ENCODE results near the gene DGKB. TPM values are rescaled to one million over a fixed set of nuclear protein-coding genes. Genes with fewer than 3 reads are reported as not detected.

DGKB gene
- total and polyA plus RNA-seq, 7 donors = 0.39 to 22.4 (median 11.3) TPM; not detected in 2

GRCh38 chr7:14739841-14740185 is 162.7 kb downstream of the DGKB start:
- H3K27me3 ChIP-seq = no peaks in the 10 kb centered on the region
- no peak overlapping the region for H3K27ac ChIP-seq
- intact Hi-C loops (cut with DNase I) = no loop called here
- H3K4me3 ChIP-seq = no peak overlapping the region
- TF ChIP-seq EP300 (IDR thresholded peaks at IDR 0.05) (no peak), POLR2A (IDR thresholded peaks at IDR 0.05) (no peak), POLR2AphosphoS5 (IDR thresholded peaks at IDR 0.05) (no peak)
- TF ChIP-seq, protein P1, sequence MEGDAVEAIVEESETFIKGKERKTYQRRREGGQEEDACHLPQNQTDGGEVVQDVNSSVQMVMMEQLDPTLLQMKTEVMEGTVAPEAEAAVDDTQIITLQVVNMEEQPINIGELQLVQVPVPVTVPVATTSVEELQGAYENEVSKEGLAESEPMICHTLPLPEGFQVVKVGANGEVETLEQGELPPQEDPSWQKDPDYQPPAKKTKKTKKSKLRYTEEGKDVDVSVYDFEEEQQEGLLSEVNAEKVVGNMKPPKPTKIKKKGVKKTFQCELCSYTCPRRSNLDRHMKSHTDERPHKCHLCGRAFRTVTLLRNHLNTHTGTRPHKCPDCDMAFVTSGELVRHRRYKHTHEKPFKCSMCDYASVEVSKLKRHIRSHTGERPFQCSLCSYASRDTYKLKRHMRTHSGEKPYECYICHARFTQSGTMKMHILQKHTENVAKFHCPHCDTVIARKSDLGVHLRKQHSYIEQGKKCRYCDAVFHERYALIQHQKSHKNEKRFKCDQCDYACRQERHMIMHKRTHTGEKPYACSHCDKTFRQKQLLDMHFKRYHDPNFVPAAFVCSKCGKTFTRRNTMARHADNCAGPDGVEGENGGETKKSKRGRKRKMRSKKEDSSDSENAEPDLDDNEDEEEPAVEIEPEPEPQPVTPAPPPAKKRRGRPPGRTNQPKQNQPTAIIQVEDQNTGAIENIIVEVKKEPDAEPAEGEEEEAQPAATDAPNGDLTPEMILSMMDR (IDR thresholded peaks at IDR 0.05) = no peak
- H3K36me3 ChIP-seq = no peaks in the 10 kb centered on the region
- no peak for DNase-seq
- H3K4me1 ChIP-seq = no peaks in the 10 kb centered on the region
- WGBS, 2 donors = 93% methylated on average over 12 of the region's 12 CpGs
- H3K9me3 ChIP-seq = peaks cover 0 to 11% (median 3%) of the 10 kb centered on the region in 4 donors

DNA sequence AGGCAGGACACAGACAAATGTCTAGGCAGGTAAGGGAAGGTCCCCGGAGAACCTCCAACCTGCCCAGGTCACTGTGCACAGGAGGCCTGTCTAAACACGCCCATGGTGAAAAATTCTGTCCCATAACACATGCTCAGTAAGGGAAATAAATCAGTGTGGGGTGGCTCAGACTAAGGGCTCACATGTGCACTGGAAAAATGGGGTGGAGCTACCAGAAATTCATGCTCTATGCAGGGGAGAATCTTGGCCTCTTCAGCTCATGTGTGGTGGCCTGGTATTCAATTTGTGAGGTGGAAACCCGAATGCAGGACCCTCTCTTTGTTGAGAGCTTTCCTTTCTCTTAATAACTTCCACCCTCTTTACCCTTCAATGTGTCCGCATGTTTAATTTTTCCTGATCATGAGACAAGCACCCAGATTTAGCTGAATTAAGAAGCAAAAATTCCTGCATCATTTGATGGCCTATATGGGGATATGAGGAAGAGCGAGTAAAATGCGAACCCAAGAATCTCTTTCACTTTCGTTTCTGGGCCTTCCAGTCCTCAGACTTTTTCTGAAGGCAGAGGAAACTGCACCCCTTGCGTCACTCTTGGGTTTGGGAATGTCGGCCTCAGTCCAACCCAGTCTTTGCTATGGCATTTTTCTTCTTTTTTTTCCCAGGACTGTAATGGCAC is 163.2 kb downstream of the DGKB start:
- H3K4me3 ChIP-seq = no peak overlapping the region
- H3K27ac ChIP-seq = no peak overlapping the region
- no peaks in the 10 kb centered on the region for H3K27me3 ChIP-seq
- 75 to 82% methylated on average over 9 of the region's 9 CpGs for WGBS, 2 donors
- intact Hi-C loops (cut with DNase I) = no loop called here
- H3K9me3 ChIP-seq = peaks cover 0 to 11% (median 3%) of the 10 kb centered on the region in 4 donors
- no peaks in the 10 kb centered on the region for H3K36me3 ChIP-seq
- TF ChIP-seq POLR2AphosphoS5 (IDR thresholded peaks at IDR 0.05) = no peak
- TF ChIP-seq POLR2A (IDR thresholded peaks at IDR 0.05) = no peak
- TF ChIP-seq, protein P1 (IDR thresholded peaks at IDR 0.05) = no peak
- no peak for TF ChIP-seq EP300 (IDR thresholded peaks at IDR 0.05)
- no peaks in the 10 kb centered on the region for H3K4me1 ChIP-seq
- no peak for DNase-seq

GRCh38 chr7:14738086-14738485 is 164.5 kb downstream of the DGKB start:
- no peak overlapping the region for H3K27ac ChIP-seq
- H3K27me3 ChIP-seq = no peaks in the 10 kb centered on the region
- TF ChIP-seq, protein P1 (IDR thresholded peaks at IDR 0.05) = no peak
- TF ChIP-seq POLR2A (IDR thresholded peaks at IDR 0.05) (no peak), EP300 (IDR thresholded peaks at IDR 0.05) (no peak), POLR2AphosphoS5 (IDR thresholded peaks at IDR 0.05) (no peak)
- intact Hi-C loops (cut with DNase I) = no loop called here
- H3K4me3 ChIP-seq = no peak overlapping the region
- DNase-seq = no peak
- H3K36me3 ChIP-seq = no peaks in the 10 kb centered on the region
- WGBS, 2 donors = 0 to 43% methylated on average over 1 of the region's 1 CpG
- no peaks in the 10 kb centered on the region for H3K4me1 ChIP-seq
- H3K9me3 ChIP-seq = peaks cover 0 to 11% (median 3%) of the 10 kb centered on the region in 4 donors

GRCh38 chr7:14734839-14735321 is 167.7 kb downstream of the DGKB start:
- Histone ChIP-seq H3K36me3 (no peaks in the 10 kb centered on the region), H3K9me3 (peaks cover 0 to 7% (median 0%) of the 10 kb centered on the region in 4 donors), H3K4me3 (no peak overlapping the region), H3K27me3 (no peaks in the 10 kb centered on the region), H3K4me1 (no peaks in the 10 kb centered on the region), H3K27ac (no peak overlapping the region)
- intact Hi-C loops (cut with DNase I) = no loop called here
- 32 to 40% methylated on average over 9 of the region's 9 CpGs for WGBS, 2 donors
- TF ChIP-seq POLR2AphosphoS5 (IDR thresholded peaks at IDR 0.05) (no peak), EP300 (IDR thresholded peaks at IDR 0.05) (no peak), POLR2A (IDR thresholded peaks at IDR 0.05) (no peak)
- TF ChIP-seq, protein P1 (IDR thresholded peaks at IDR 0.05) = no peak
- DNase-seq = no peak

Measured in sigmoid colon (tissue), 7 donors.